CD4-positive, alpha-beta T cell (primary cell): ENCODE results near the gene SLC8A2. TPM values are rescaled to one million over a fixed set of nuclear protein-coding genes. Genes with fewer than 3 reads are reported as not detected.

Source experiments
- ATAC-seq: fragments of 200-7000 bp; cut with Tn5 transposase; one replicate; pipeline ENCODE4 v1.10.0; 2022; ENCODE audit warnings: mild to moderate bottlenecking; ENCODE audit not compliant: poor library complexity
- CTCF ChIA-PET: fragments of 350-600 bp; sonication (Branson Sonifier 250); formaldehyde crosslinking; loops from one replicate; lab custom pipeline; 2021; ENCODE audit warnings: antibody characterized with exemption, inconsistent platforms; lab: Charles Lee
- POLR2A ChIA-PET: fragments of 350-600 bp; sonication (Branson Sonifier 250); formaldehyde crosslinking; loops from one replicate; lab custom pipeline; 2021; ENCODE audit warnings: antibody characterized with exemption, inconsistent platforms; lab: Charles Lee
- DNase-seq, 14 experiments: peaks; one replicate each; pipeline ENCODE4 v3.0.0-alpha.2; 2013 to 2020; ENCODE audit warnings: mixed read lengths in 2 of 14
- H3K27ac ChIP-seq, 2 donors: one replicate each; pipeline versions ENCODE4 v1.5.1 to v1.7.0; 2013; ENCODE audit warnings: low read length in 2 of 2, low read depth in 1 of 2, mild to moderate bottlenecking in 1 of 2
- H3K27me3 ChIP-seq, 2 experiments: 1 replicate in 1 of 2; 2 replicates in 1 of 2; pipeline versions ENCODE4 v1.6.1 to v1.7.0; 2013; ENCODE audit warnings: low read length in 2 of 2, control low read depth in 1 of 2, mild to moderate bottlenecking in 1 of 2, moderate library complexity in 1 of 2; ENCODE audit not compliant: insufficient read depth in 2 of 2, control insufficient read depth in 1 of 2
- H3K36me3 ChIP-seq: one replicate; pipeline ENCODE4 v1.6.1; 2013; ENCODE audit warnings: low read length, control low read depth; ENCODE audit not compliant: insufficient read depth
- H3K4me1 ChIP-seq: one replicate; pipeline ENCODE4 v1.6.1; 2013; ENCODE audit warnings: low read length, control low read depth; ENCODE audit not compliant: insufficient read depth
- H3K4me3 ChIP-seq: one replicate; pipeline ENCODE4 v1.5.1; 2013; ENCODE audit warnings: mild to moderate bottlenecking, low read length, moderate library complexity
- H3K9me3 ChIP-seq, 2 experiments: 1 replicate in 1 of 2; 2 replicates in 1 of 2; pipeline versions ENCODE4 v1.6.1 to v1.7.0; 2013; ENCODE audit warnings: low read length in 2 of 2, mild to moderate bottlenecking in 2 of 2, control low read depth in 1 of 2, moderate library complexity in 1 of 2; ENCODE audit not compliant: control insufficient read depth in 1 of 2, insufficient read depth in 1 of 2
- H3K27ac Mint-ChIP-seq: one replicate; pipeline ENCODE4 v1.8.0; 2020; ENCODE audit warnings: mixed read lengths
- H3K27me3 Mint-ChIP-seq: one replicate; pipeline ENCODE4 v1.8.0; 2021; ENCODE audit warnings: mixed read lengths
- H3K36me3 Mint-ChIP-seq: one replicate; pipeline ENCODE4 v1.8.0; 2021; ENCODE audit warnings: low read depth, mixed read lengths
- H3K4me1 Mint-ChIP-seq: one replicate; pipeline ENCODE4 v1.8.0; 2021; ENCODE audit warnings: low read depth, mixed read lengths
- H3K4me3 Mint-ChIP-seq: one replicate; pipeline ENCODE4 v1.8.0; 2020; ENCODE audit warnings: mild to moderate bottlenecking, mixed read lengths
- H3K9me3 Mint-ChIP-seq: one replicate; pipeline ENCODE4 v1.8.0; 2020; ENCODE audit warnings: mixed read lengths
- intact Hi-C, 2 experiments: fragments of 100-400 bp; cut with DNase I in 1 of 2; cut with micrococcal nuclease in 1 of 2; formaldehyde crosslinking; loops; one replicate each; pipeline versions ENCODE4 v1.15.1 to v1.9.0; 2023 to 2025; cut with DNase I, micrococcal nuclease
- total RNA-seq, 174 experiments: library from RNA in 2 of 174; stranded (reverse) in 2 of 174; gene quantifications; one replicate each; pipeline ENCODE4 v1.2.3 and lab custom pipeline; 2021 to 2026
- TF ChIP-seq, protein P1 (sequence below): fragments of 200-600 bp; IDR thresholded peaks from one replicate; pipeline ENCODE4 v1.8.0; 2022; ENCODE audit warnings: antibody characterized with exemption, mild to moderate bottlenecking

The SLC8A2 gene
- total RNA-seq, 2 experiments from 2014 or later, result not detected

DNA sequence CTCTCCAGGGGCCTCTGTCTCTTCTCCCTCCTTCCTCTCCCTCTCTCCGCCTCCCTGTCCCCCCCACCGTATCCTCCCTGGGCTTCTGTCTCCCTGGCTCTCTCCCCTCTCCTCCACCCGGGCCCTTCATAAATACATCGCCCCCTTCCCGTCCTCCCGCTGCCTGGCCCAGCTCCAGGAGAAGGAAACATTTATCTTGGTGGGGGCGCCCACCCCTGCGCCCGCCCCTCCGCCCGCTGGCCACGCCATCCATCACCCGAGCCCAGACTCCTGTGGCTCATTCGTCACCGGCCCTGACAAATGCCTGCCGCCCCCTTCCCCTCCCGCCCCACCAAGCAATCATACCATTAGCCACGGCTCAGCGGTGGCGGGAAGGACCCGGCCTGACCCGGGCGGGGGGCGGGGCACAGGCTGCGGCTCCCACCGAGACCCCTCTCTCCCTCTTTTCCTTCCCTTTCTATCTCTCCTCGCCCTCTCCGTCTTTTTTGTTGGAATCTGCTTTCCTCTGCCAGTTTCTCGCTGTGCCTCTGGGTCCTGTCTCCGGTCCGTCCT, 49.8 kb downstream of the SLC8A2 start:
- CTCF ChIA-PET, result no interaction called here
- TF ChIP-seq, protein P1, sequence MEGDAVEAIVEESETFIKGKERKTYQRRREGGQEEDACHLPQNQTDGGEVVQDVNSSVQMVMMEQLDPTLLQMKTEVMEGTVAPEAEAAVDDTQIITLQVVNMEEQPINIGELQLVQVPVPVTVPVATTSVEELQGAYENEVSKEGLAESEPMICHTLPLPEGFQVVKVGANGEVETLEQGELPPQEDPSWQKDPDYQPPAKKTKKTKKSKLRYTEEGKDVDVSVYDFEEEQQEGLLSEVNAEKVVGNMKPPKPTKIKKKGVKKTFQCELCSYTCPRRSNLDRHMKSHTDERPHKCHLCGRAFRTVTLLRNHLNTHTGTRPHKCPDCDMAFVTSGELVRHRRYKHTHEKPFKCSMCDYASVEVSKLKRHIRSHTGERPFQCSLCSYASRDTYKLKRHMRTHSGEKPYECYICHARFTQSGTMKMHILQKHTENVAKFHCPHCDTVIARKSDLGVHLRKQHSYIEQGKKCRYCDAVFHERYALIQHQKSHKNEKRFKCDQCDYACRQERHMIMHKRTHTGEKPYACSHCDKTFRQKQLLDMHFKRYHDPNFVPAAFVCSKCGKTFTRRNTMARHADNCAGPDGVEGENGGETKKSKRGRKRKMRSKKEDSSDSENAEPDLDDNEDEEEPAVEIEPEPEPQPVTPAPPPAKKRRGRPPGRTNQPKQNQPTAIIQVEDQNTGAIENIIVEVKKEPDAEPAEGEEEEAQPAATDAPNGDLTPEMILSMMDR, result no peak
- intact Hi-C loops, result no loop called here

DNA sequence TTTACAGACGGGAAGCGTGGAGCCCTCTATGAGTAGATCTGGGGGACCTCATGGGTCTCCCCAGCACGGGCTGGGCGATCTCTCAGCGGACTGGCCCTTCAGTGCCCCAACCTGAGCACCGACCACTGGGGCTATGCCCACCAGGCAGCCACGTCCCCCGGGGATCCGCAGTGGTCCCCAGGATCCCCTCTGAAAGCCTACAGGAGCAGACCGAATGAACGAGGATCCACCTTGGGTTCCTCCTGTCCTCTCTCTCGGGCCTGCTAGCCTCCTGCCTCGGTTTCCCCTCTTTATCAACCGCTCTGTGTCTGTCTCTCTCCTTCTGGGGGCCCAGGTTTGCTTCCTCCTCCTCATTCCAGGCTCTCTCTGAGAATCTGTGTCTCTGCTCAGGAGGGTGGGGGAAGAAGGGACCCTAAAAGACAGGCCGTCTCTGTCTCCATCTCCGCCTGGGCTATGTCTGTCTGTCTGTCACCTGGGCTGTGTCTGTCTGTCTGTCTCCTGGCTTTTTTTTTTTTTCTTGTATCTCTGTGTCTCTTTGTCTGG, 50.4 kb downstream of the SLC8A2 start:
- H3K4me3 Mint-ChIP-seq, result no peak overlapping the region
- ChIA-PET POLR2A (no interaction called here), CTCF (no interaction called here)
- H3K27me3 Mint-ChIP-seq, result peaks cover 89% of the 10 kb centered on the region
- peaks cover 45% of the 10 kb centered on the region for H3K4me1 ChIP-seq
- H3K4me1 Mint-ChIP-seq, result peaks cover 47% of the 10 kb centered on the region
- H3K4me3 ChIP-seq, result no peak overlapping the region
- no peak for ATAC-seq
- no peaks in the 10 kb centered on the region for H3K36me3 ChIP-seq
- H3K27me3 ChIP-seq, result peaks cover 80 to 87% of the 10 kb centered on the region in 2 experiments
- peaks cover 0 to 32% of the 10 kb centered on the region in 2 experiments for H3K9me3 ChIP-seq
- TF ChIP-seq, protein P1, result no peak
- H3K27ac Mint-ChIP-seq, result no peak overlapping the region
- no peaks in the 10 kb centered on the region for H3K9me3 Mint-ChIP-seq
- no peak for DNase-seq
- intact Hi-C loops, result no loop called here
- no peak overlapping the region for H3K27ac ChIP-seq
- no peaks in the 10 kb centered on the region for H3K36me3 Mint-ChIP-seq

More for the DNA sequence above, 49.8 kb downstream of the SLC8A2 start:
- Histone ChIP-seq H3K4me3 (no peak overlapping the region), H3K4me1 (peaks cover 45% of the 10 kb centered on the region), H3K27ac (no peak overlapping the region), H3K27me3 (peaks cover 74 to 84% of the 10 kb centered on the region in 2 experiments), H3K36me3 (no peaks in the 10 kb centered on the region), H3K9me3 (peaks cover 0 to 29% of the 10 kb centered on the region in 2 experiments)
- H3K36me3 Mint-ChIP-seq, result no peaks in the 10 kb centered on the region
- peaks cover 83% of the 10 kb centered on the region for H3K27me3 Mint-ChIP-seq
- H3K27ac Mint-ChIP-seq, result no peak overlapping the region
- H3K4me3 Mint-ChIP-seq, result no peak overlapping the region
- DNase-seq (peak in 1 of 14 experiments; percentile 18), ATAC-seq (no peak)
- no peaks in the 10 kb centered on the region for H3K9me3 Mint-ChIP-seq
- H3K4me1 Mint-ChIP-seq, result peaks cover 42% of the 10 kb centered on the region
- POLR2A ChIA-PET, result no interaction called here

DNA sequence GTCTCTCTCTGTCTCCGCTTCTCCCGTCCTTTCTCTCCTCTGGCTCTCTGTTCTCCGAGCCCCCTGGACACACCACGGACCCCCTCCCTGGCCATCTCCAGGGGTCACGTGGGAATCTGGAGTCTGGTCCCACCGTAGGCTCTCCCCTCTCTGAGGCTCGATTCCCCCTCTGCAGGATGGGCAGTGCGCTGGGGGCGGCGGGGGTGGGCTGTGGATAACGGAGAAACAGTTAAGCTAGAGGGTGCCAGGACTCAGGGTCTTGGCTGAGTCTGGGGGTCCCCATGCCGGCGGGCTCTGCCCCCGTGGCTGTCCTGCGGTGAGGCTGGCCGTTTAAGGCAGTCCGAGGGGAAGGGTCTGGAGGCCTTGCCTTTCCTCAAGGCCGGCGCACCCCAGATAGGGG, 51.9 kb downstream of the SLC8A2 start:
- H3K9me3 ChIP-seq, result peaks cover 0 to 35% of the 10 kb centered on the region in 2 experiments
- Mint-ChIP-seq H3K27ac (no peak overlapping the region), H3K4me1 (peaks cover 47% of the 10 kb centered on the region), H3K36me3 (no peaks in the 10 kb centered on the region), H3K27me3 (peaks cover 89% of the 10 kb centered on the region), H3K4me3 (no peak overlapping the region), H3K9me3 (no peaks in the 10 kb centered on the region)
- ChIA-PET POLR2A (interaction anchor here (1.0 kb wide), 1 partner anchor 163 kb away, joined by 3 read pairs; the partner anchor contains the start of gene CCDC9), CTCF (no interaction called here)
- H3K27ac ChIP-seq, result no peak overlapping the region
- intact Hi-C loops, result no loop called here
- no peak for DNase-seq
- H3K27me3 ChIP-seq, result peaks cover 80 to 83% of the 10 kb centered on the region in 2 experiments
- TF ChIP-seq, protein P1, result no peak
- H3K4me1 ChIP-seq, result peaks cover 45% of the 10 kb centered on the region
- no peak overlapping the region for H3K4me3 ChIP-seq
- no peak for ATAC-seq
- H3K36me3 ChIP-seq, result no peaks in the 10 kb centered on the region
